K562 (cell line): Measurements from ENCODE around the gene CLCF1. TPM values are rescaled to one million over a fixed set of nuclear protein-coding genes. Genes with fewer than 3 reads are reported as not detected.

Experiments used
- EHMT2 ChIP-seq: fragments of 450-650 bp; IDR thresholded peaks from 2 replicates; pipeline ENCODE4 v1.6.1; 2018; ENCODE audit warnings: antibody characterized with exemption
- HLTF ChIP-seq: fragments of 450-650 bp; IDR thresholded peaks from 2 replicates; pipeline ENCODE4 v1.6.1; 2016
- L3MBTL2 ChIP-seq: fragments of 450-650 bp; IDR thresholded peaks from 2 replicates; pipeline ENCODE4 v1.6.1; 2016; ENCODE audit warnings: mild to moderate bottlenecking, moderate library complexity
- MBD2 ChIP-seq: sonication (generic); IDR thresholded peaks from 2 replicates; pipeline ENCODE4 v1.6.1; 2016; ENCODE audit warnings: low read depth, borderline replicate concordance
- NRF1 ChIP-seq, 2 experiments: fragments of 450-650 bp; IDR thresholded peaks in 1 of 2; conservative IDR thresholded peaks in 1 of 2; 2 replicates each; pipeline ENCODE4 v1.6.1; 2014; ENCODE audit warnings: mild to moderate bottlenecking in 2 of 2
- ZC3H8 ChIP-seq: fragments of 450-650 bp; IDR thresholded peaks from 2 replicates; pipeline ENCODE4 v1.6.1; 2017
- ZKSCAN1 ChIP-seq: fragments of 150-350 bp; IDR thresholded peaks from 2 replicates; pipeline ENCODE4 v1.6.1; 2016; ENCODE audit warnings: low read depth, low read length
- polyA plus RNA-seq, 8 experiments: library from polyadenylated mRNA; depleted of rRNA in 4 of 8; stranded (reverse) in 5 of 8; unstranded in 3 of 8; fragments of >200 nt; fragmentation: Nextera tagmentation in 2 of 8; fragmentation: Illumina TruSeq in 1 of 8; extraction: Ambion mirVana in 2 of 8; extraction: Trizol in 1 of 8; gene quantifications; 2 replicates each; pipeline versions ENCODE4 v1.2.1 to v1.2.3, GENCODE V29; 2011 to 2014; ENCODE audit warnings: inconsistent platforms in 1 of 8, missing spikeins in 1 of 8
- total RNA-seq, 7 experiments: library from RNA; depleted of rRNA in 6 of 7; stranded (reverse); fragments of >200 nt in 6 of 7; fragmentation: Illumina TruSeq in 2 of 7; extraction: Trizol in 2 of 7; gene quantifications; 2 replicates each; pipeline versions ENCODE4 v1.2.1 to v1.2.3, GENCODE V29; 2011 to 2021; ENCODE audit warnings: low replicate concordance in 1 of 7
- TF ChIP-seq, protein P1 (sequence below): IDR thresholded peaks from 3 replicates; pipeline ENCODE4 v1.6.1; 2011; ENCODE audit warnings: borderline replicate concordance, mild to moderate bottlenecking; ENCODE audit not compliant: insufficient read length, insufficient read depth
- TF ChIP-seq, protein P2 (sequence below): fragments of 200-800 bp; sonication (Bioruptor generic); IDR thresholded peaks from 2 replicates; pipeline ENCODE4 v1.6.1; 2017; ENCODE audit warnings: missing genetic modification characterization, missing compliant biosample characterization
- TF ChIP-seq, protein P3 (sequence below): fragments of 450-650 bp; IDR thresholded peaks from 2 replicates; pipeline ENCODE4 v1.6.1; 2016; ENCODE audit warnings: antibody characterized with exemption
- TF ChIP-seq, protein P4 (sequence below): fragments of 450-650 bp; IDR thresholded peaks from 2 replicates; pipeline ENCODE4 v1.6.1; 2016; ENCODE audit warnings: mild to moderate bottlenecking, moderate library complexity

CLCF1 gene
- total and polyA plus RNA-seq, 9 of the 15 experiments (the other 6 are each of a cell fraction or from before 2014, with no cell fraction given), result 0.49 to 5.8 (median 3.0) TPM

DNA sequence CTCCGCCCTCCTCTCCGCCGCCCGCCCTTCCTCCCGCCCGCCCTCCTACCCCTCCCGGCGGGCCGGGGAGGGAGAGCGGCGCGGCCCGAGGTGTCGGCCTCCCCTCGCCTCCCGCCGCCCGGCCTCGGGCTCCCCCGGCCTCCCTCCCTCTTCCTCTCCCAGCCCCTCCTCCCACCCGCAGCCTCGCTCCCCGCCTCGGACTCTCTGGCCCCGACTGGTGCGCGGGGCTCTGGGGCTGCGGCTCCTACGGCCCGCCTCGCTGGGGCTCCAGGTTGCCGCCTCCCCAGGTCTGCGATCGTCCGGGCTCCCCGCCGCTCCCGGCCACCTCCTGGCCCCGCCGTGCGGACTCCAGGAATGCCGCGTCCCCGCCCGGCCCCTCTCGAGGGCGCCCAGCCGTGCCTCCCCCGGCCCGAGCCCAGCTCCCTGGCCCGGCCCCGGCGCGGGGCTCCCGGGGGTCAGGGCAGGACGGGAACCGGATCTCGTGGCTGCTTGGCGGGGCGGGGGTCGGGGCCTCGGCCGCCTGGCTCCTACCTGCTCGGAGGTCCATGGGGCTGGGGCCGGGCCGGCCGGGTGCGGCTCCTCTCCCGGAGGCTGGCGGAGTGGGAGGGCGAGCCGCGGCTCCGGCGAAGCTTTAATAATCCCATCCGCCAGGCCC lies at the start of gene CLCF1 (continued):
- TF ChIP-seq, protein P1, sequence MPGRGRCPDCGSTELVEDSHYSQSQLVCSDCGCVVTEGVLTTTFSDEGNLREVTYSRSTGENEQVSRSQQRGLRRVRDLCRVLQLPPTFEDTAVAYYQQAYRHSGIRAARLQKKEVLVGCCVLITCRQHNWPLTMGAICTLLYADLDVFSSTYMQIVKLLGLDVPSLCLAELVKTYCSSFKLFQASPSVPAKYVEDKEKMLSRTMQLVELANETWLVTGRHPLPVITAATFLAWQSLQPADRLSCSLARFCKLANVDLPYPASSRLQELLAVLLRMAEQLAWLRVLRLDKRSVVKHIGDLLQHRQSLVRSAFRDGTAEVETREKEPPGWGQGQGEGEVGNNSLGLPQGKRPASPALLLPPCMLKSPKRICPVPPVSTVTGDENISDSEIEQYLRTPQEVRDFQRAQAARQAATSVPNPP, result no peak
- no peak for TF ChIP-seq ZKSCAN1
- TF ChIP-seq ZC3H8, result no peak
- peak in 1 of 2 experiments; percentile 24; a peak in 2 of 4 replicates for TF ChIP-seq NRF1 (conservative IDR thresholded peaks at IDR 0.05 in 1 of 2, IDR thresholded peaks at IDR 0.05 in 1 of 2)
- TF ChIP-seq MBD2, result 0 out of 2 replicates have a peak, but pooled peaks have one; percentile 5
- TF ChIP-seq HLTF, result no peak
- peak; percentile 42; the same call in 1 of the 2 replicates for TF ChIP-seq L3MBTL2
- TF ChIP-seq, protein P2, sequence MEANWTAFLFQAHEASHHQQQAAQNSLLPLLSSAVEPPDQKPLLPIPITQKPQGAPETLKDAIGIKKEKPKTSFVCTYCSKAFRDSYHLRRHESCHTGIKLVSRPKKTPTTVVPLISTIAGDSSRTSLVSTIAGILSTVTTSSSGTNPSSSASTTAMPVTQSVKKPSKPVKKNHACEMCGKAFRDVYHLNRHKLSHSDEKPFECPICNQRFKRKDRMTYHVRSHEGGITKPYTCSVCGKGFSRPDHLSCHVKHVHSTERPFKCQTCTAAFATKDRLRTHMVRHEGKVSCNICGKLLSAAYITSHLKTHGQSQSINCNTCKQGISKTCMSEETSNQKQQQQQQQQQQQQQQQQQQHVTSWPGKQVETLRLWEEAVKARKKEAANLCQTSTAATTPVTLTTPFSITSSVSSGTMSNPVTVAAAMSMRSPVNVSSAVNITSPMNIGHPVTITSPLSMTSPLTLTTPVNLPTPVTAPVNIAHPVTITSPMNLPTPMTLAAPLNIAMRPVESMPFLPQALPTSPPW (CRISPR knock-in tag), result peak; percentile 49
- TF ChIP-seq, protein P3, sequence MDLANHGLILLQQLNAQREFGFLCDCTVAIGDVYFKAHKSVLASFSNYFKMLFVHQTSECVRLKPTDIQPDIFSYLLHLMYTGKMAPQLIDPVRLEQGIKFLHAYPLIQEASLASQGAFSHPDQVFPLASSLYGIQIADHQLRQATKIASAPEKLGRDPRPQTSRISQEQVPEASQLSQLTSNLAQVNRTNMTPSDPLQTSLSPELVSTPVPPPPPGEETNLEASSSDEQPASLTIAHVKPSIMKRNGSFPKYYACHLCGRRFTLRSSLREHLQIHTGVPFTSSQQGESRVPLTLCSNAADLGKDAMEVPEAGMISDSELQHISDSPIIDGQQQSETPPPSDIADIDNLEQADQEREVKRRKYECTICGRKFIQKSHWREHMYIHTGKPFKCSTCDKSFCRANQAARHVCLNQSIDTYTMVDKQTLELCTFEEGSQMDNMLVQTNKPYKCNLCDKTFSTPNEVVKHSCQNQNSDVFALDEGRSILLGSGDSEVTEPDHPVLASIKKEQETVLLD, result no peak
- no peak for TF ChIP-seq EHMT2
- TF ChIP-seq, protein P4, sequence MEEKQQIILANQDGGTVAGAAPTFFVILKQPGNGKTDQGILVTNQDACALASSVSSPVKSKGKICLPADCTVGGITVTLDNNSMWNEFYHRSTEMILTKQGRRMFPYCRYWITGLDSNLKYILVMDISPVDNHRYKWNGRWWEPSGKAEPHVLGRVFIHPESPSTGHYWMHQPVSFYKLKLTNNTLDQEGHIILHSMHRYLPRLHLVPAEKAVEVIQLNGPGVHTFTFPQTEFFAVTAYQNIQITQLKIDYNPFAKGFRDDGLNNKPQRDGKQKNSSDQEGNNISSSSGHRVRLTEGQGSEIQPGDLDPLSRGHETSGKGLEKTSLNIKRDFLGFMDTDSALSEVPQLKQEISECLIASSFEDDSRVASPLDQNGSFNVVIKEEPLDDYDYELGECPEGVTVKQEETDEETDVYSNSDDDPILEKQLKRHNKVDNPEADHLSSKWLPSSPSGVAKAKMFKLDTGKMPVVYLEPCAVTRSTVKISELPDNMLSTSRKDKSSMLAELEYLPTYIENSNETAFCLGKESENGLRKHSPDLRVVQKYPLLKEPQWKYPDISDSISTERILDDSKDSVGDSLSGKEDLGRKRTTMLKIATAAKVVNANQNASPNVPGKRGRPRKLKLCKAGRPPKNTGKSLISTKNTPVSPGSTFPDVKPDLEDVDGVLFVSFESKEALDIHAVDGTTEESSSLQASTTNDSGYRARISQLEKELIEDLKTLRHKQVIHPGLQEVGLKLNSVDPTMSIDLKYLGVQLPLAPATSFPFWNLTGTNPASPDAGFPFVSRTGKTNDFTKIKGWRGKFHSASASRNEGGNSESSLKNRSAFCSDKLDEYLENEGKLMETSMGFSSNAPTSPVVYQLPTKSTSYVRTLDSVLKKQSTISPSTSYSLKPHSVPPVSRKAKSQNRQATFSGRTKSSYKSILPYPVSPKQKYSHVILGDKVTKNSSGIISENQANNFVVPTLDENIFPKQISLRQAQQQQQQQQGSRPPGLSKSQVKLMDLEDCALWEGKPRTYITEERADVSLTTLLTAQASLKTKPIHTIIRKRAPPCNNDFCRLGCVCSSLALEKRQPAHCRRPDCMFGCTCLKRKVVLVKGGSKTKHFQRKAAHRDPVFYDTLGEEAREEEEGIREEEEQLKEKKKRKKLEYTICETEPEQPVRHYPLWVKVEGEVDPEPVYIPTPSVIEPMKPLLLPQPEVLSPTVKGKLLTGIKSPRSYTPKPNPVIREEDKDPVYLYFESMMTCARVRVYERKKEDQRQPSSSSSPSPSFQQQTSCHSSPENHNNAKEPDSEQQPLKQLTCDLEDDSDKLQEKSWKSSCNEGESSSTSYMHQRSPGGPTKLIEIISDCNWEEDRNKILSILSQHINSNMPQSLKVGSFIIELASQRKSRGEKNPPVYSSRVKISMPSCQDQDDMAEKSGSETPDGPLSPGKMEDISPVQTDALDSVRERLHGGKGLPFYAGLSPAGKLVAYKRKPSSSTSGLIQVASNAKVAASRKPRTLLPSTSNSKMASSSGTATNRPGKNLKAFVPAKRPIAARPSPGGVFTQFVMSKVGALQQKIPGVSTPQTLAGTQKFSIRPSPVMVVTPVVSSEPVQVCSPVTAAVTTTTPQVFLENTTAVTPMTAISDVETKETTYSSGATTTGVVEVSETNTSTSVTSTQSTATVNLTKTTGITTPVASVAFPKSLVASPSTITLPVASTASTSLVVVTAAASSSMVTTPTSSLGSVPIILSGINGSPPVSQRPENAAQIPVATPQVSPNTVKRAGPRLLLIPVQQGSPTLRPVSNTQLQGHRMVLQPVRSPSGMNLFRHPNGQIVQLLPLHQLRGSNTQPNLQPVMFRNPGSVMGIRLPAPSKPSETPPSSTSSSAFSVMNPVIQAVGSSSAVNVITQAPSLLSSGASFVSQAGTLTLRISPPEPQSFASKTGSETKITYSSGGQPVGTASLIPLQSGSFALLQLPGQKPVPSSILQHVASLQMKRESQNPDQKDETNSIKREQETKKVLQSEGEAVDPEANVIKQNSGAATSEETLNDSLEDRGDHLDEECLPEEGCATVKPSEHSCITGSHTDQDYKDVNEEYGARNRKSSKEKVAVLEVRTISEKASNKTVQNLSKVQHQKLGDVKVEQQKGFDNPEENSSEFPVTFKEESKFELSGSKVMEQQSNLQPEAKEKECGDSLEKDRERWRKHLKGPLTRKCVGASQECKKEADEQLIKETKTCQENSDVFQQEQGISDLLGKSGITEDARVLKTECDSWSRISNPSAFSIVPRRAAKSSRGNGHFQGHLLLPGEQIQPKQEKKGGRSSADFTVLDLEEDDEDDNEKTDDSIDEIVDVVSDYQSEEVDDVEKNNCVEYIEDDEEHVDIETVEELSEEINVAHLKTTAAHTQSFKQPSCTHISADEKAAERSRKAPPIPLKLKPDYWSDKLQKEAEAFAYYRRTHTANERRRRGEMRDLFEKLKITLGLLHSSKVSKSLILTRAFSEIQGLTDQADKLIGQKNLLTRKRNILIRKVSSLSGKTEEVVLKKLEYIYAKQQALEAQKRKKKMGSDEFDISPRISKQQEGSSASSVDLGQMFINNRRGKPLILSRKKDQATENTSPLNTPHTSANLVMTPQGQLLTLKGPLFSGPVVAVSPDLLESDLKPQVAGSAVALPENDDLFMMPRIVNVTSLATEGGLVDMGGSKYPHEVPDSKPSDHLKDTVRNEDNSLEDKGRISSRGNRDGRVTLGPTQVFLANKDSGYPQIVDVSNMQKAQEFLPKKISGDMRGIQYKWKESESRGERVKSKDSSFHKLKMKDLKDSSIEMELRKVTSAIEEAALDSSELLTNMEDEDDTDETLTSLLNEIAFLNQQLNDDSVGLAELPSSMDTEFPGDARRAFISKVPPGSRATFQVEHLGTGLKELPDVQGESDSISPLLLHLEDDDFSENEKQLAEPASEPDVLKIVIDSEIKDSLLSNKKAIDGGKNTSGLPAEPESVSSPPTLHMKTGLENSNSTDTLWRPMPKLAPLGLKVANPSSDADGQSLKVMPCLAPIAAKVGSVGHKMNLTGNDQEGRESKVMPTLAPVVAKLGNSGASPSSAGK, result no peak
